DND-41 (cell line): ENCODE measurements around the gene DSTYK.
"Not testable (repeated sequence)": the region's sequence is repeated elsewhere in the genome, so short reads cannot be mapped to it uniquely, and the experiment has no call there.

ENCODE experiments used
- CTCF ChIP-seq: IDR thresholded peaks from 2 replicates; pipeline ENCODE4 v1.5.1; 2012; ENCODE audit warnings: borderline replicate concordance, low read length, moderate library complexity, mild to moderate bottlenecking; ENCODE audit not compliant: poor library complexity, severe bottlenecking; ENCODE audit errors: extremely low read depth
- EZH2 ChIP-seq: IDR thresholded peaks from 3 replicates; pipeline ENCODE4 v1.6.1; 2012; ENCODE audit warnings: borderline replicate concordance, low read depth, mild to moderate bottlenecking, moderate library complexity, low read length, inconsistent platforms; ENCODE audit not compliant: severe bottlenecking

GRCh38 chr1:205233986-205234385 lies 22.5 kb upstream of the DSTYK start:
- TF ChIP-seq CTCF, EZH2: not testable (repeated sequence)
